K562 (cell line): ENCODE data around the gene CTDSPL2. TPM values are rescaled to one million over a fixed set of nuclear protein-coding genes. Genes with fewer than 3 reads are reported as not detected.

Experiments
- ARID1B ChIP-seq: fragments of 450-650 bp; IDR thresholded peaks from 2 replicates; pipeline ENCODE4 v1.6.1; 2016; ENCODE audit warnings: antibody characterized with exemption, mild to moderate bottlenecking, inconsistent platforms
- ATF2 ChIP-seq: sonication (generic); formaldehyde crosslinking; IDR thresholded peaks from 2 replicates; pipeline ENCODE4 v1.8.1; 2022; ENCODE audit warnings: missing genetic modification reagents
- CBX3 ChIP-seq, 2 experiments: IDR thresholded peaks; 1 replicate in 1 of 2; 2 replicates in 1 of 2; pipeline ENCODE4 v1.6.1; 2012; ENCODE audit warnings: inconsistent platforms in 2 of 2, low read length in 2 of 2, borderline replicate concordance in 1 of 2, control low read depth in 1 of 2
- FOXJ3 ChIP-seq: sonication (generic); formaldehyde crosslinking; IDR thresholded peaks from 2 replicates; pipeline ENCODE4 v1.4.0; 2020; ENCODE audit warnings: mild to moderate bottlenecking, missing genetic modification reagents
- HDAC2 ChIP-seq: fragments of 450-650 bp; IDR thresholded peaks from 2 replicates; pipeline ENCODE4 v1.6.1; 2016; ENCODE audit warnings: mild to moderate bottlenecking
- ZFX ChIP-seq: sonication (generic); formaldehyde crosslinking; IDR thresholded peaks from 2 replicates; pipeline ENCODE4 v1.8.0; 2022; ENCODE audit warnings: mild to moderate bottlenecking, missing genetic modification reagents, moderate library complexity
- ZNF592 ChIP-seq: fragments of 450-650 bp; IDR thresholded peaks from 2 replicates; pipeline ENCODE4 v1.6.1; 2017; ENCODE audit warnings: antibody characterized with exemption, mild to moderate bottlenecking
- polyA plus RNA-seq, 8 experiments: library from polyadenylated mRNA; depleted of rRNA in 4 of 8; stranded (reverse) in 5 of 8; unstranded in 3 of 8; fragments of >200 nt; fragmentation: Nextera tagmentation in 2 of 8; fragmentation: Illumina TruSeq in 1 of 8; extraction: Ambion mirVana in 2 of 8; extraction: Trizol in 1 of 8; gene quantifications; 2 replicates each; pipeline versions ENCODE4 v1.2.1 to v1.2.3, GENCODE V29; 2011 to 2014; ENCODE audit warnings: inconsistent platforms in 1 of 8, missing spikeins in 1 of 8
- total RNA-seq, 7 experiments: library from RNA; depleted of rRNA in 6 of 7; stranded (reverse); fragments of >200 nt in 6 of 7; fragmentation: Illumina TruSeq in 2 of 7; extraction: Trizol in 2 of 7; gene quantifications; 2 replicates each; pipeline versions ENCODE4 v1.2.1 to v1.2.3, GENCODE V29; 2011 to 2021; ENCODE audit warnings: low replicate concordance in 1 of 7

Gene CTDSPL2
- total and polyA plus RNA-seq, 9 of the 15 experiments (the other 6 are each of a cell fraction or from before 2014, with no cell fraction given): 16.8 to 79.0 (median 53.1) TPM

DNA sequence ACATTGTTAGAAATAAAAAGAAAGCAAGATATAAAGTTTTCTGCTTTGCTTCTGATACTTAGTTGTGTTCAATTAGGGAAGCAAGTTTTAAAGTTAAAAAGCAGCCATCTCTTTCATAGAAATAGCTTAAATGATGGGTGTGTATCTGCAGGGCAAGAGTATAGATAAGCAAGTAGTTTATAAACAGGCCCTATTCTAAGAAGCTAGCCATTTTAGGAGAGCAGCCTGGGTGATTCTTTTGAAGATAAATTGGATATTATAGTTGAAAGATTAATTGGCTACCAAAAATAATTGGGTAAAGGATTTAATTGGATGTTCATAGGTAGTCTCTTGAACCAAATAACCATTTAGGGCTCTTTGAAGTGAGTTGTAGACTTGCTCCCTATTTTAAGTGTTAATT, 115.2 kb downstream of the CTDSPL2 start (continued):
- TF ChIP-seq ZNF592 (peak; percentile 41; the same call in 1 of the 2 replicates), ARID1B (peak; percentile 38; the same call in 1 of the 2 replicates), ZFX (CRISPR knock-in tag) (no peak), ATF2 (CRISPR knock-in tag) (no peak), FOXJ3 (CRISPR knock-in tag) (no peak), HDAC2 (0 out of 2 replicates have a peak, but pooled peaks have one; percentile 27), CBX3 (IDR thresholded peaks at IDR 0.05; ENCODE audit: borderline replicate concordance in 1 of 2, low read length in 2 of 2) (no peak)
